ENCODE results near the gene MCRIP1. TPM values are rescaled to one million over a fixed set of nuclear protein-coding genes. Genes with fewer than 3 reads are reported as not detected.
A peak's percentile ranks its signal among the peaks of the same experiment; 100 is the strongest.

Gene MCRIP1
- 10 to 100 TPM; 55.2 to 88.6 (median 83.7) TPM for total RNA-seq

- WGBS, 2 donors = 4 to 8% methylated on average over 14 to 16 of the region's 76 CpGs
These were observed at the start of gene MCRIP1 for GRCh38 chr17:81833160-81833920. TSS of gene MCRIP1 (minus strand) at chr17:81833291. CDS start at chr17:81824506, 8,785 bp downstream.

GRCh38 chr17:81879121-81879520 lies 46.0 kb upstream of the MCRIP1 start:
- Histone ChIP-seq H3K9me3 (no peaks in the 10 kb centered on the region), H3K27ac (no peak overlapping the region), H3K36me3 (no peaks in the 10 kb centered on the region), H3K27me3 (no peaks in the 10 kb centered on the region), H3K4me1 (no peaks in the 10 kb centered on the region), H3K4me3 (replicated peaks in 1 of 3) (no peak overlapping the region)
- TF ChIP-seq CTCF (IDR thresholded peaks at IDR 0.05) = no peak
- TF ChIP-seq POLR2A (IDR thresholded peaks at IDR 0.05) = no peak
- 85 to 92% methylated on average over 5 of the region's 5 CpGs for WGBS, 2 donors
- intact Hi-C loops (cut with DNase I) = no loop called here
- no peak for DNase-seq

More at GRCh38 chr17:81833160-81833920, at the start of gene MCRIP1:
- Histone ChIP-seq H3K36me3 (no peaks in the 10 kb centered on the region), H3K9me3 (no peaks in the 10 kb centered on the region), H3K4me1 (peaks cover 16 to 28% of the 10 kb centered on the region in 2 donors), H3K27me3 (no peaks in the 10 kb centered on the region), H3K4me3 (replicated peaks in 1 of 3) (peak within 1 kb of the TSS; percentile 47 to 84 (median 80)), H3K27ac (peak within 1 kb of the TSS; percentile 84 to 91 (median 91))
- intact Hi-C loops (cut with DNase I) = loop anchor here (2.0 kb wide), 1 partner anchor 25 kb away; no protein-coding TSS in a partner anchor
- peak; percentile 64 to 89 for TF ChIP-seq POLR2A (IDR thresholded peaks at IDR 0.05)
- TF ChIP-seq CTCF (IDR thresholded peaks at IDR 0.05) = peak in 1 of 6 experiments; percentile 22
- peak; percentile 96 for DNase-seq

GRCh38 chr17:81878294-81878693 lies 45.2 kb upstream of the MCRIP1 start:
- DNase-seq = no peak
- intact Hi-C loops (cut with DNase I) = no loop called here
- WGBS, 2 donors = 96 to 97% methylated on average over 3 of the region's 3 CpGs
- no peaks in the 10 kb centered on the region for H3K4me1 ChIP-seq
- H3K9me3 ChIP-seq = no peaks in the 10 kb centered on the region
- no peaks in the 10 kb centered on the region for H3K27me3 ChIP-seq
- no peaks in the 10 kb centered on the region for H3K36me3 ChIP-seq
- TF ChIP-seq CTCF (IDR thresholded peaks at IDR 0.05) (no peak), POLR2A (IDR thresholded peaks at IDR 0.05) (no peak)
- H3K4me3 ChIP-seq (replicated peaks in 1 of 3) = no peak overlapping the region
- H3K27ac ChIP-seq = no peak overlapping the region

GRCh38 chr17:81877569-81877968 lies 44.5 kb upstream of the MCRIP1 start:
- TF ChIP-seq CTCF (IDR thresholded peaks at IDR 0.05) (no peak), POLR2A (IDR thresholded peaks at IDR 0.05) (no peak)
- no peaks in the 10 kb centered on the region for H3K9me3 ChIP-seq
- H3K4me3 ChIP-seq (replicated peaks in 1 of 3) = no peak overlapping the region
- no peak overlapping the region for H3K27ac ChIP-seq
- no peak for DNase-seq
- H3K36me3 ChIP-seq = no peaks in the 10 kb centered on the region
- intact Hi-C loops (cut with DNase I) = no loop called here
- 96 to 98% methylated on average over 5 of the region's 5 CpGs for WGBS, 2 donors
- H3K27me3 ChIP-seq = no peaks in the 10 kb centered on the region
- H3K4me1 ChIP-seq = peaks cover 4% of the 10 kb centered on the region in 2 donors

Data from thyroid gland (tissue), 4 donors.